ENCODE results near the gene SSH2. TPM values are rescaled to one million over a fixed set of nuclear protein-coding genes. Genes with fewer than 3 reads are reported as not detected.

Gene SSH2
- total and polyA plus RNA-seq, 9 of the 15 experiments (the other 6 are each of a cell fraction or from before 2014, with no cell fraction given) = 3.9 to 16.1 (median 10.2) TPM

DNA sequence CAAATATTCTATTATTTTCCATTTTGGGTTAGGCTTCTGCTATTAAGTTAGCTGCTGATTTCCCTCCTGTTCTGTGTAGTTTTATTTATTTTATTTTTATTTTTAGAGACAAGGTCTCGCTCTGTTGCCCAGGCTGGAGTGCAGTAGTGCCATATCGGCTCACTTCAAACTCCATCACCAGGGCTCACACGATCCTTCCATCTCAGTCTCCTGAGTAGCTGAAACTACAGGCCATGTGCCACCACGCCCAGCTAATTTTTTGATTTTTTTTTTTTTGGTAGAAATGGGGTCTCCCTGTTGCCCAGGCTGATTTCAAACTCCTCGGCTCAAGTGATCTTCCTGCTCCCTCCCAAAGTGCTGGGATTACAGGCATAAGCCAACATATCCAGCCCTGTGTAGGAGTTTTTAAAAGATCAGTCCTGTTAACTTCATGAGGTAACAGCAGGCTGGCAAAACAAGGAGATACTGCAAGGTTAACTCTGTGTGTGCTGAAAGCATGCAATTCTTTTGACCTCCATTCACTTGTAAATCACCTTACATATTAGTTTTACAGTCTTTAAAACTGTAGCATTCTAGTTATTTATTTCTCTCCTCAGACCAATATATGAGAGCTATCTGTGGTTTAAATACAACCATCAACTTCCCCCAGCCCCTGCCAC lies 63.2 kb downstream of the SSH2 start:
- Histone ChIP-seq H3K4me1 (replicated peaks in 1 of 2; ENCODE audit: control insufficient read depth in 2 of 2, insufficient read depth in 2 of 2, low read length in 2 of 2) (no peaks in the 10 kb centered on the region; a peak in 1 of 5 replicates), H3K36me3 (ENCODE audit: control insufficient read depth, insufficient read depth, low read length) (no peaks in the 10 kb centered on the region), H2AFZ (ENCODE audit: low read depth, low read length) (no peak overlapping the region), H3K4me3 (no peak overlapping the region), H3K27me3 (ENCODE audit: control insufficient read depth in 2 of 2, insufficient read depth in 2 of 2, low read length in 2 of 2) (no peaks in the 10 kb centered on the region), H3K9me3 (replicated peaks; ENCODE audit: control insufficient read depth, insufficient read depth, low read depth, low read length) (no peaks in the 10 kb centered on the region), H3K79me2 (ENCODE audit: control insufficient read depth, insufficient read depth, low read length) (no peaks in the 10 kb centered on the region), H3K9me1 (ENCODE audit: control insufficient read depth, insufficient read depth, low read length) (no peaks in the 10 kb centered on the region), H3K27ac (ENCODE audit: extremely low read depth, low read depth, low read length) (no peak overlapping the region), H3K4me2 (ENCODE audit: insufficient read depth, low read length) (no peak overlapping the region), H3K9ac (ENCODE audit: insufficient read depth in 1 of 2, low read depth in 2 of 2, low read length in 2 of 2) (no peak overlapping the region), H4K20me1 (replicated peaks; ENCODE audit: control insufficient read depth, insufficient read depth, low read length) (no peaks in the 10 kb centered on the region)
- BruUV-seq (replicated peaks) = no TSS peak
- CTCF ChIA-PET (ENCODE audit: low intra/inter-chr PET ratio) = interaction anchor here (1.2 kb wide), 1 partner anchor 65 kb away, joined by 4 read pairs; no protein-coding TSS in a partner anchor
- no peak for TF ChIP-seq RNF2 (IDR thresholded peaks at IDR 0.05)
- ATAC-seq (no peak), FAIRE-seq (no peak), DNase-seq (ENCODE audit: extremely low read depth in 1 of 4, low spot score in 3 of 4) (no peak)
- intact Hi-C loops (cut with micrococcal nuclease) = loop anchor here (5.0 kb wide), 1 partner anchor 65 kb away; the partner anchor contains the start of gene SSH2
- 52% methylated on average over 5 of the region's 5 CpGs for WGBS (ENCODE audit: insufficient coverage, low coverage, missing lambda C conversion rate)
- POLR2A ChIA-PET = interaction anchor here (1.0 kb wide), 1 partner anchor 12 kb away, joined by 3 read pairs; no protein-coding TSS in a partner anchor
- in situ Hi-C loops (cut with MboI) = no loop called here

- Histone ChIP-seq H3K9me1 (ENCODE audit: control insufficient read depth, insufficient read depth, low read length) (no peaks in the 10 kb centered on the region), H3K79me2 (ENCODE audit: control insufficient read depth, insufficient read depth, low read length) (no peaks in the 10 kb centered on the region), H3K27me3 (ENCODE audit: control insufficient read depth in 2 of 2, insufficient read depth in 2 of 2, low read length in 2 of 2) (no peaks in the 10 kb centered on the region), H3K9me3 (replicated peaks; ENCODE audit: control insufficient read depth, insufficient read depth, low read depth, low read length) (no peaks in the 10 kb centered on the region), H2AFZ (ENCODE audit: low read depth, low read length) (no peak overlapping the region), H3K9ac (ENCODE audit: insufficient read depth in 1 of 2, low read depth in 2 of 2, low read length in 2 of 2) (no peak overlapping the region), H3K4me2 (ENCODE audit: insufficient read depth, low read length) (no peak overlapping the region), H3K4me1 (replicated peaks in 1 of 2; ENCODE audit: control insufficient read depth in 2 of 2, insufficient read depth in 2 of 2, low read length in 2 of 2) (no peaks in the 10 kb centered on the region; a peak in 1 of 5 replicates), H3K36me3 (ENCODE audit: control insufficient read depth, insufficient read depth, low read length) (no peaks in the 10 kb centered on the region), H4K20me1 (replicated peaks; ENCODE audit: control insufficient read depth, insufficient read depth, low read length) (no peaks in the 10 kb centered on the region), H3K27ac (ENCODE audit: extremely low read depth, low read depth, low read length) (no peak overlapping the region), H3K4me3 (no peak overlapping the region)
- DNase-seq (ENCODE audit: extremely low read depth in 1 of 4, low spot score in 3 of 4) (no peak), ATAC-seq (no peak), FAIRE-seq (no peak)
- WGBS (ENCODE audit: insufficient coverage, low coverage, missing lambda C conversion rate) = no CpG with 5 or more reads among the region's 1 CpG
- ChIA-PET POLR2A (no interaction called here), CTCF (ENCODE audit: low intra/inter-chr PET ratio) (no interaction called here)
- intact Hi-C loops (cut with micrococcal nuclease) = loop anchor here (5.0 kb wide), 1 partner anchor 68 kb away; the partner anchor contains the start of gene SSH2
- BruUV-seq (replicated peaks) = no TSS peak
- in situ Hi-C loops (cut with MboI) = loop anchor here (5.0 kb wide), 1 partner anchor 48 kb away; no protein-coding TSS in a partner anchor
- TF ChIP-seq ZNF282 (CRISPR knock-in tag; IDR thresholded peaks at IDR 0.05) (no peak), ZNF444 (CRISPR knock-in tag; IDR thresholded peaks at IDR 0.05) (no peak), E2F5 (CRISPR knock-in tag; IDR thresholded peaks at IDR 0.05) (no peak), STAT5B (CRISPR knock-in tag; IDR thresholded peaks at IDR 0.05) (no peak), POLR2B (IDR thresholded peaks at IDR 0.05; ENCODE audit: low read depth, partially characterized antibody) (no peak), SIN3B (IDR thresholded peaks at IDR 0.05; ENCODE audit: low read depth) (no peak), ZNF175 (CRISPR knock-in tag; IDR thresholded peaks at IDR 0.05; ENCODE audit: low read depth) (no peak), CSDE1 (IDR thresholded peaks at IDR 0.05) (no peak), BRD9 (IDR thresholded peaks at IDR 0.05; ENCODE audit: low read depth, partially characterized antibody) (no peak), YBX1 (IDR thresholded peaks at IDR 0.05) (no peak)
Measured at GRCh38 chr17:29864615-29865014, 65.4 kb downstream of the SSH2 start.
